ENCODE measurements around the gene MED29. TPM values are rescaled to one million over a fixed set of nuclear protein-coding genes. Genes with fewer than 3 reads are reported as not detected.

MED29 gene
- total RNA-seq, 4 donors from 2014 or later, result 25.5 to 48.1 (median 37.7) TPM

DNA sequence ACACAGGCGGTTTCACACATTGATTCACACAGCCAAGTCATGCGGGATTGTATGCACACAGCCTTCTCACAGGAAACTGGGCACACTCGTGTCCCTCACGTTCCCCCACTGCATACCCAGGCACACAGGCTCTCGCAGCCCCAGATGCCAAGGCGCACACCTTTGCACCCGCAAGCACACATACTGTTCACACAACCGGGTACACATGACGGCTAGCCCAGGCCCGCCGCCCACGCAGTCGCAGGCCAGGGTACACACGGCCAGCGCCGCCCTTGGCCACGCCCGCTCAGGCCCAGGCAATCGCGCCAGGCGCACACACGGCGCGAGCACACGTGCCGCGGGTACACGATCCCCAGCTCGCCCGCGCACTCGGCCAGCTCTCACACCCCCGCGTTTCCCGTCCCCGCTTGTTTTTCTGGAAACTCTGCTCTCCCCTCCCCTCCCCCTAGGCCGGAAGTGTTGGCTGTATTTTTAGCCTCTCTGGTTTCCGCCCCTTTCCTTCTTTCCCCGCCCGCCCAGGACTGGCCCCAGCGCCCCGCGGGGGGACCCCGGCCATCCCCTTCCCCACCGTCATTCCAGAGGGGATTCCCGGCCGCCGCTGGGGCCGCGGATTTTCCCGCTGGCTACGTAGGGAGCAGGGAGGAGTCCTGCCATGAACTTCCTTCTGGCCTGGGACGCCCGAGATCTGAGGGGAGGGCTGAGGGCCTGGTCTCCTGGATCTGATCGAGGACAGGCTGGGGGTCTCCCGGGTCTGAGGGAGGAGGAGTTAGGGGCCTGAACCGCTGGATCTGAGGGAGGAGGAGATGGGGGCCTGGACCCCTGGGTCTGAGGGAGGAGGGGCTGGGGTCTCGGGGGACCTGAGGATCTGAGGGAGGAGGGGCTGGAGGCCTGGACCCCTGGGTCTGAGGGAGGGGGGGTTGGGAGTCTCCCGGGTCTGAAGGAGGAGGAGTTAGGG, 11.4 kb downstream of the MED29 start:
- no peaks in the 10 kb centered on the region for H3K27me3 ChIP-seq
- in situ Hi-C loops (cut with MboI; ENCODE audit: low sequenced_read_pairs in 4 of 4) (no loop called here), intact Hi-C loops (cut with DNase I; ENCODE audit: low total_unique reads) (loop anchor here (1.0 to 10.0 kb wide), 7 partner anchors 9 to 1028 kb away; partner anchors contain the start of genes AKT2, ECH1, PSMD8 and SERTAD1)
- TF ChIP-seq, protein P1, sequence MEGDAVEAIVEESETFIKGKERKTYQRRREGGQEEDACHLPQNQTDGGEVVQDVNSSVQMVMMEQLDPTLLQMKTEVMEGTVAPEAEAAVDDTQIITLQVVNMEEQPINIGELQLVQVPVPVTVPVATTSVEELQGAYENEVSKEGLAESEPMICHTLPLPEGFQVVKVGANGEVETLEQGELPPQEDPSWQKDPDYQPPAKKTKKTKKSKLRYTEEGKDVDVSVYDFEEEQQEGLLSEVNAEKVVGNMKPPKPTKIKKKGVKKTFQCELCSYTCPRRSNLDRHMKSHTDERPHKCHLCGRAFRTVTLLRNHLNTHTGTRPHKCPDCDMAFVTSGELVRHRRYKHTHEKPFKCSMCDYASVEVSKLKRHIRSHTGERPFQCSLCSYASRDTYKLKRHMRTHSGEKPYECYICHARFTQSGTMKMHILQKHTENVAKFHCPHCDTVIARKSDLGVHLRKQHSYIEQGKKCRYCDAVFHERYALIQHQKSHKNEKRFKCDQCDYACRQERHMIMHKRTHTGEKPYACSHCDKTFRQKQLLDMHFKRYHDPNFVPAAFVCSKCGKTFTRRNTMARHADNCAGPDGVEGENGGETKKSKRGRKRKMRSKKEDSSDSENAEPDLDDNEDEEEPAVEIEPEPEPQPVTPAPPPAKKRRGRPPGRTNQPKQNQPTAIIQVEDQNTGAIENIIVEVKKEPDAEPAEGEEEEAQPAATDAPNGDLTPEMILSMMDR (IDR thresholded peaks at IDR 0.05 in 4 of 5, conservative IDR thresholded peaks at IDR 0.05 in 1 of 5), result peak in 1 of 5 experiments; percentile 9
- TF ChIP-seq POLR2A (IDR thresholded peaks at IDR 0.05), result peak; percentile 73 to 75
- peak; percentile 44 to 46 for ATAC-seq
- peak overlapping the region; percentile 98 to 100 (median 100) for H3K27ac ChIP-seq
- DNase-seq, result peak; percentile 92 to 95
- H3K36me3 ChIP-seq, result peaks cover 0 to 9% of the 10 kb centered on the region in 2 donors
- peak overlapping the region; percentile 68 to 79 (median 73) for H3K4me3 ChIP-seq
- H3K4me1 ChIP-seq, result peaks cover 37 to 45% of the 10 kb centered on the region in 2 donors
- no peaks in the 10 kb centered on the region for H3K9me3 ChIP-seq

DNA sequence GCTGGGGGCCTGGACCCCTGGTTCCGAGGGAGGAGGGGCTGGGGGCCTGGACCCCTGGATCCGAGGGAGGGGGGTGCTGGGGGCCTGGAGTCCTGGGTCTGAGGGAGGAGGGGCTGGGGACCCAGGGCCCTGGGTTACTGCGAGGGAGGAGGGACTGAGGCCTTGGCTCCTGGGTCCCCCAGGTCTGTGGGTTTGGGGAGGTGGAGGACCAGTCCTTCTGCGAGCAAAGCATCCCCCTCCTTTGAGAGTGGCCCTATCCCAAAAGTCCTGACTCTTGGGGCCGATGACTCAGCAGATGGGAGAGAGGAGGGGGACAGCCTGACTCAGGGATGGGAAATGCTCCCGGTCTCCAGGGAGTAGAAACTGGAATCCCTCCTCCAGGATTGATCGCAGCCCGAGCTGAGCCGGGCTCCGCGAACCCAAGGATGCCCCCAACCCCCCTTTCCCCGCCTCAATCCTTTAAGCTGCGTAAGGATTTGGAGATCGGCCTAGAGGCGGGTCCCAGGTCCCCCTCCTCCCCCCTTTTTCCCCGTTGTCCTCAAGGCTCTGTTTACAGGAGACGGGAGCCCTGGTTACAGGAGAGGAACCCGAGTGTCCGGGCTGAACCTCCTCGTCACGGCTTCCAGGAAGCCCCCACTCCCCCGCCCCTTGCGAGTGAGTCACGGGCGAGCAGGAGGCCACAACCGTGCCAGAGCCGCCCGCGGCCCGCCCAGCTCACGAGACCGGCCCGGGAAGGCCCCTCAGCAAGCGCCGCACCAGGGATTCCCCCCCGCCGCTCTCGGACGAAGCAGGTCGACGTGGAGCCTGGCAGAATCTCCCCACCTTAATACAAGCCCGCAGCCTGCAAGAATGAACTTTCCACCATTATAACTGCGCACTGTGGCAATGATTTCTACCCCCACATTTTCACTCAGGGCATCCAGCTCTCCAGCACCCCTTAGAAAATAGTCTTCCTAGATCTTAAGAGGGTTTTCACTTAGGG, 12.4 kb downstream of the MED29 start:
- Histone ChIP-seq H3K4me1 (peaks cover 27 to 35% of the 10 kb centered on the region in 2 donors), H3K27ac (peak overlapping the region; percentile 98 to 100 (median 100)), H3K27me3 (no peaks in the 10 kb centered on the region), H3K4me3 (peak overlapping the region; percentile 68 to 79 (median 73)), H3K9me3 (no peaks in the 10 kb centered on the region), H3K36me3 (peaks cover 5 to 19% of the 10 kb centered on the region in 2 donors)
- peak; percentile 60 to 69 for ATAC-seq
- TF ChIP-seq, protein P1 (IDR thresholded peaks at IDR 0.05 in 4 of 5, conservative IDR thresholded peaks at IDR 0.05 in 1 of 5), result no peak
- TF ChIP-seq POLR2A (IDR thresholded peaks at IDR 0.05), result peak; percentile 85 to 93
- in situ Hi-C loops (cut with MboI; ENCODE audit: low sequenced_read_pairs in 4 of 4) (no loop called here), intact Hi-C loops (cut with DNase I; ENCODE audit: low total_unique reads) (loop anchor here (10.0 kb wide), 5 partner anchors 569 to 1029 kb away; partner anchors contain the start of genes AKT2, ECH1, PSMD8 and SERTAD1)
- peak; percentile 99 to 100 for DNase-seq

DNA sequence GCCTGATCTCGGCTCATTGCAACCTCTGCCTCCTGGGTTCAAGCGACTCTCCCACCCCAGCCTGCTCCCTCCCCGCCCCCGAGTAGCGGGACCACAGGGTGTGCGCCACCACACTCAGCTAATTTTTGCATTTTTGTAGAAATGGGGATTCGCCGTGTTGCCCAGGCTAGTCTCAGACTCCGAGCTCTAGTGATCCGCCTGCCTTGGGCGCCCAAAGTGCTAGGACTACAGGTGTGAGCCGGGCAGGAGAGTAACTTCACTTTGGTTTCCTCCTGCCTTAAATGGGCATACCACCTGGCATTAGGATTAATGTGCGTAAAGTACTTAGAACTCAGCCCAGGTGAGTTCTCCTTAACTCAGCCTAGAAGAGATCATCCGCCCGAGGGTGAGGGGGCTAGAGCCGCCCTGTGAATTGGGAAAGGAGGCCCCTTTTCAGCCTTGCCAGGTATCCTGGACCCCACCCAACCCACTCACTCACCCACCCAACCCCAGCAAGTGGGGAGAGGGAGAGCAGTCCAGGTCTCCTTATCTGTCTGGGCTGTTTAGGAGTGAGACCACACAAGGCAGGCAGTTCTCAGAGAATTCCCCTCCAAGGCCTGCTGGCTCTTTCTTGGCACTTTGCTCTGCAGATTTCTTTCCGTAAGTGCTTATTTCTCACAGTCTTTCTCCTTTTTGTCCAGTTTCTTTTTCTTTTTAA, 14.2 kb downstream of the MED29 start:
- ATAC-seq, result no peak
- Histone ChIP-seq H3K36me3 (peaks cover 6 to 23% of the 10 kb centered on the region in 2 donors), H3K4me3 (peak overlapping the region in 3 of 4 donors; percentile 60 to 98 (median 90)), H3K4me1 (peaks cover 24 to 41% of the 10 kb centered on the region in 2 donors), H3K27ac (peak overlapping the region; percentile 98 to 100 (median 100)), H3K27me3 (no peaks in the 10 kb centered on the region), H3K9me3 (no peaks in the 10 kb centered on the region)
- DNase-seq, result no peak
- no peak for TF ChIP-seq POLR2A (IDR thresholded peaks at IDR 0.05)
- TF ChIP-seq, protein P1 (IDR thresholded peaks at IDR 0.05 in 4 of 5, conservative IDR thresholded peaks at IDR 0.05 in 1 of 5), result no peak
- intact Hi-C loops (cut with DNase I; ENCODE audit: low total_unique reads) (loop anchor here (10.0 kb wide), 5 partner anchors 571 to 1031 kb away; partner anchors contain the start of genes AKT2, ECH1, PSMD8 and SERTAD1), in situ Hi-C loops (cut with MboI; ENCODE audit: low sequenced_read_pairs in 4 of 4) (no loop called here)

Data from gastrocnemius medialis (tissue), 4 donors.